ENCODE data around the gene CLASRP.

DNA sequence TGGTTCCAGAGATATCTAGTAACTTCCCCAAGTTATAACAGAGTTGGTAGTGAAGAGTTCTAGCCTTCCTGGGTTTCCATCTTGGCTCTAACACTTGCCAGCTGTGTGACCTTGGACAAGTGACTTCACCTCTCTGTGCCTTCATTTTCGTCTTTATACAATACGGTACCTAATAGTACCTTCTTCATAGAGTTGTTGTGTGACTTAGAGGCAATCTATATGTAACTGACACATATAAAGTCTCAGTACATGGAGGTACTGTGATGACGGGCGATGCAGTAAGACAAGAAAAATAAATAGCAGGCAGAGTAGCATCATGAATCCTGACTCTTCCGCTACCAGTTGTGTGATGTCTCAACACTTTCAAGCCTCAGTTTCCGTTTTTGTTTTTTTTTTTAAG is 8.0 kb upstream of the CLASRP start:
- TF ChIP-seq NFRKB (IDR thresholded peaks at IDR 0.05; ENCODE audit: low read depth) (no peak), RB1 (IDR thresholded peaks at IDR 0.05; ENCODE audit: low read depth) (no peak), NCOA1 (IDR thresholded peaks at IDR 0.05; ENCODE audit: low read depth) (no peak), FOS (IDR thresholded peaks at IDR 0.05; ENCODE audit: extremely low read depth, insufficient read length) (no peak), ZBTB7A (IDR thresholded peaks at IDR 0.05; ENCODE audit: borderline replicate concordance, control insufficient read depth, low read depth, low read length) (no peak), L3MBTL2 (IDR thresholded peaks at IDR 0.05) (no peak), TGIF2 (CRISPR knock-in tag; IDR thresholded peaks at IDR 0.05) (no peak), ZFP30 (CRISPR knock-in tag; IDR thresholded peaks at IDR 0.05; ENCODE audit: borderline replicate concordance) (no peak)
